NCI-H82 (cell line): ENCODE measurements around the gene EVI5.
A peak's percentile ranks its signal among the peaks of the same experiment; 100 is the strongest.

ENCODE experiments used
- DNase-seq: peaks from one replicate; lab custom pipeline; 2025; lab: John Stamatoyannopoulos, UW

The EVI5 gene

GRCh38 chr1:92511541-92511940 lies 273.4 kb downstream of the EVI5 start:
- DNase-seq: no peak

- no peak for DNase-seq
Observed at GRCh38 chr1:92509619-92510018, 275.3 kb downstream of the EVI5 start.

DNA sequence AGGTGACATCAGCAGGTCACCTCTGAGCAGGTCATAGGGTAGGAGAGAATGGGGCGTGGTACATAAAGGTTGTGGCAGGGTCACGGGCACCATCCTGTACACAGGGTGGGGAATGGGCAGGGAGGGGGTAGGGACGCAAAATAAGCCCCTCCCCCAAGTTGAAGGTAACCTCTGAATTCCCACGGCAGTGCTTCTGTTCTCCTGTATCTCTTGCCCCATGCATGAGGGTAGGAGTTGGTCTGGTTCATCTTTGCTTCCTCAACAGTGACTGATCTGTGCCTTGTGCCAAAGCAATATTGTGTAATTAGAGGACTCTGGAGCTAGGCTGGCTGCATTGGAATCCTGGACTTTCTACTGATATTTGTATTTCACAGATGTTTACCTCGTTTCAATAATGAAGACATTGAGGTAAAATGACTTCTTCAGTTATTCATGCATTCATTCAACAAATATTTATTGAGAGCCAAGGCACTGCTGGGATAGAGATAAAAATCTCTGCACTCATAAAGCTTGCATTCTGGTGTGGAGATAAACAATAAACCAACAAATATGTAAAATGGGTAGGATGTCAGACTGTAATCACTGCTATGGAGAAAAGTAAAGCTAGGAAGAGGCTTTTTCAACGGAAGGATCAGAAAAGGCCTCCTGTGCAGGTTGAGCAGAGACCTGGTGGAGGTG lies 279.8 kb downstream of the EVI5 start:
- DNase-seq: no peak

DNA sequence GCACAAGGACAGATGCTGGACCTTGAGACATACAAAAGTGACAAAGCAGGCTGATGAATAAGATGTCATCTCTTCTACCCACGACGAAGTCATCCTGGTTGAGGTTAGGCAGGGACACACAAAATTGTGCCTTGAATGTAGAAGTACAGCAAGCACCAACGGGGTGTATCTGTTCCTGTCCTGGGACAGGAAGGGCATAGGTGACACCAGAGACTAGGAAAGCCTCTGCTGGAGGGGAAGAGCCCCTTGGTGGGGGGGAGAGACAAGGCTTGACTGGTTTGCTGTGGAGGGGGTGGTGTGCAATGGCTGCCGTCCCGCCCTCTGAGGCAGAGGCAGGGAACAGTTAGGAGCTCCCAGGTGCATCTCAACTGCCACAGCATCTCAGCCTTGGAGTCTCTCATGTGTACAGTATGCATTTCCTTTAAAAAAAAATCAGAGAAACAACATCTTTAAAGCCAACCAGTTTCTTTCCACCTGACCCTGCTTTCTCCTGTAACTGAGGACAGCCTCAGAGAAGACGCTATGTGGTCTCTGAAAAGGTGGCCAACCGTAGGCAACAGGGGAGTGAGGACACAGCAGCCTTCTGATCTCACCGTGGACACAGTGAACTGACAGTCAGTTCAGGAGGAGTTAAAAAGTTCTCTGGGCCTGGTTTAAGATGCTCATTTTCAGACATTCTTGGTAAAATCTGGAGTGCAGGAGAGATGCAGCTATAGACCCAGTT lies 280.5 kb downstream of the EVI5 start:
- no peak for DNase-seq

DNA sequence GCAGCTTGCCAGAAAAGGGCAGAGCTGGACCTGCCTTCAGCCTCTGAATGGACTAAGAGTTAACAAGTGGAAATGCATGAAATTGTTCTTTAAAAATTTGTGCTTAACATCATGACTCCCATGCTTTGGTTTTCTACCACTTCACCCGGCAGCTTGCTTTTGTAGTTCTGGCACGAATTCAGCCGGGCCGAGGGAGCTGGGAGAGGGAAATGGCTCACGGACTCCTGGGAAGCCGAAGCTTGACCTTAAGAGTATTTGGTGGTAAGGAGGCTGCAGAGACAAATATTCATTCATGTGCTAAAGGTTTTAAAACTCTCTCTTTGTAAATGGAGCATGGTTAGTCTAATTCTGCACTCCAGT lies 281.0 kb downstream of the EVI5 start:
- DNase-seq: no peak

- no peak for DNase-seq
Observed at GRCh38 chr1:92503043-92503925, 281.6 kb downstream of the EVI5 start.

DNA sequence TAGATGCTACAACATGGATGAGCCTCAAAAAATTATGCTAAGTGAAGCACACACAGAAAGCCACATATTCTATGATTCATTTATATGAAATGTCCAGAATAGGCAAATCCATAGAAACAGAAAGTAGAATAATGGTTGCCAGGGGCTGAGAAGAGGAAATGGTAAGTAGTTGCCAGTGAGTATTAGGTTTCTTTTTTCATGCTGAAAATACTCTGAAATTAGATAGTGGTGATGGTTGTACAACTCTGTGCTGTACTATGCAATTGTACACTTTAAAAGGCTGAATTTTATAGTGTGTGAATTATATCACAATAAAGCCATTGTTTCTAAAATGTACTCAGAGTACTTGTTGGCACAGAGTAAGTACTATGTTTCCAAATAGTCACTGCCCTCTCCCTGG lies 282.7 kb downstream of the EVI5 start:
- no peak for DNase-seq

DNA sequence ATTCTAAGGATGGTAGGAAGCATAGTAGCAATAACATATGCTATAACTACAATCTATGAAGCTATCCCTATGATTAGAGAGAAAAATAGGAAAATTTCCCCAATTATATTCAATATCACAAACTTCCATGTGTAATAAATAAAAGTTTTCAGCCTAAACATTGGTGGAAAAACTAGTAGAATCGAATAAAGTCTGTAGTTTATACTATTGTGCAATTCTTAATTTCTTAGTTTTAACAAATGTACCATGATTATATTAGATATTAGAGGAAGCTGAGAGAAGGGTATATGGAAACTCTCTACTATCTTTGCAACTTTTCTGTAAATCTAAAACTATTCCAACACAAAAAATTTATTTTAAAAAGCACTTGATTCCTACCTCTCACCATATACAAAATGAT lies 284.4 kb downstream of the EVI5 start:
- no peak for DNase-seq

GRCh38 chr1:92495392-92496063 lies 289.4 kb downstream of the EVI5 start:
- DNase-seq: no peak

GRCh38 chr1:92494485-92495141 lies 290.3 kb downstream of the EVI5 start:
- no peak for DNase-seq

DNA sequence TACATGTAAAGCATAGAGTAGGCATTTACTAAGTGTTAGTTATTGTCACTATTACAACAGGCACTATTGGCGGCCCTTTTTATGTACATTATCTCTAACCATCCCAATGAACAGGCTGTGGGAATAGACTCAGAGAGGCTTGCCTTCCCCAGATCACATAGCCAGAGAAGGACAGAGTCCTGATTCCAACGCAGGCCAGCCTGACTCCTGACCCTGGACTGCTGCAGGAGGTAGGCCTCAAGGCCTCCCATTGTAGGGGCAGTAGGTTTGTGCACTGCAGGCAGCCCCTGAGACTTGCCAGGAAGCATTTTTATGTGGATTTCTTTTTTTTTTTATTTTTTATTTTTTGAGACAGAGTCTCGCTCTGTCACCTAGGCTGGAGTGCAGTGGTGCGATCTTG lies 291.8 kb downstream of the EVI5 start:
- DNase-seq: no peak

GRCh38 chr1:92488832-92489231 lies 296.1 kb downstream of the EVI5 start:
- DNase-seq: no peak

DNA sequence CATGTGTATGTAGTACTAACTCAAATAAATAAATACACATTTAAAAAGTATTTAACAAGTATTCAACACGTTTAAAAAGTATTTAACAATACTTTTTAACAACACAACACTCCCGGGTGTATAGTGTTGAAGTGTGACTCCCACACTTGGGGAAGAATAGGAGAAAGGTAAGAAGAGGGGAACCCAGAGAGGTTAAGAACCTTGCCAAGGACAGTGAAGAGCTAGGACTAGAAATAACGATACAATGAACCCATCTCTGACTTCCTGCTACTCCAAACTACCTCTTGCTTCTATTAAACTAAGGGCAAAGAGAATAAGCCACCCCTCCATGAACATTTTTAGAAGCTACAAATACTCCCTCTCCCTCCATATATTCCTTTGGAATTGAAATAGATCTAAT lies 296.5 kb downstream of the EVI5 start:
- no peak for DNase-seq

GRCh38 chr1:92487078-92487605 lies 297.8 kb downstream of the EVI5 start:
- DNase-seq: no peak

DNA sequence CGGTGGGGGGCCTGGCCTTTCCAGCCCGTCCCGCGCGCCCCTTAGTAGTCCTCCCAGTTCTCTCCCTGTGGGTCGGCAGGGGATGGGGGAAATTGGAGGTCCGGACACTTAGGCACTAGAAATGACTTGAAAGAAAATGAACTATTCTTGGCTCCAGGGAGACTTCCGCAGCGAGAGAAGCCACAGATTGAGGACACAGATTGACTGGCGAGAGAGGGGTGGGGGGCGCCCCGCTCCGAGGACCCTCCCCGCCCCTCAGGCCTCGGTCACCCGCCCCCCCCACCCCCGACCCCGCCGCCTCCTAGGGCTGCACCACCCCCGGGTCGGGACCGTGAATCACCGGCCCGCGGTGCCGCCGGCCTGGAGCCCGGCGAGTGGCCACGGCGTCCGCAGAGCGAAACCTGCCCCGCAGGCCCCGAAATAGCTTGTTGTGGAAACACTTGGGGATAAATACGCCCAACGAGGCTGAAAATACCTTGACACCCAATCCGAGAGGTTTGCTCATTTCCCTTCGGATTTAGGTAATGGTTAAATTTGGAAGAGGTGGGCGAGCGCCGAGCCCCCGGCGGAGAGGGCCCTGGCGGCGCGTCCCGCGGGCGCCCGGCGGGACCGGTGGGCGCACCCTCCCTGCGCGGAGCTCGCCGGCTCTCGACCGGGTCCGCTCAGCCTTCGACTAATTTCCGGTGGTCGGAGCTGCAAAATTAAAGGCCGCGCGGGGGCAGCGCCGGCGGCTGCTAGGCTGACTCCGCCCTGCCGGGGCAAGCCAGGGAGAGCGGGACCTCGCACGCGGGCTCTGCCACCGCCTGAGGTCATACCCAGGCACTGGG lies 298.4 kb downstream of the EVI5 start, which contains the start of gene GFI1:
TSS of gene GFI1 (minus strand) at position 675 of the 827 bp plus-strand sequence. CDS start 3,438 bp downstream, outside the sequence.
- DNase-seq: peak; percentile 51

DNA sequence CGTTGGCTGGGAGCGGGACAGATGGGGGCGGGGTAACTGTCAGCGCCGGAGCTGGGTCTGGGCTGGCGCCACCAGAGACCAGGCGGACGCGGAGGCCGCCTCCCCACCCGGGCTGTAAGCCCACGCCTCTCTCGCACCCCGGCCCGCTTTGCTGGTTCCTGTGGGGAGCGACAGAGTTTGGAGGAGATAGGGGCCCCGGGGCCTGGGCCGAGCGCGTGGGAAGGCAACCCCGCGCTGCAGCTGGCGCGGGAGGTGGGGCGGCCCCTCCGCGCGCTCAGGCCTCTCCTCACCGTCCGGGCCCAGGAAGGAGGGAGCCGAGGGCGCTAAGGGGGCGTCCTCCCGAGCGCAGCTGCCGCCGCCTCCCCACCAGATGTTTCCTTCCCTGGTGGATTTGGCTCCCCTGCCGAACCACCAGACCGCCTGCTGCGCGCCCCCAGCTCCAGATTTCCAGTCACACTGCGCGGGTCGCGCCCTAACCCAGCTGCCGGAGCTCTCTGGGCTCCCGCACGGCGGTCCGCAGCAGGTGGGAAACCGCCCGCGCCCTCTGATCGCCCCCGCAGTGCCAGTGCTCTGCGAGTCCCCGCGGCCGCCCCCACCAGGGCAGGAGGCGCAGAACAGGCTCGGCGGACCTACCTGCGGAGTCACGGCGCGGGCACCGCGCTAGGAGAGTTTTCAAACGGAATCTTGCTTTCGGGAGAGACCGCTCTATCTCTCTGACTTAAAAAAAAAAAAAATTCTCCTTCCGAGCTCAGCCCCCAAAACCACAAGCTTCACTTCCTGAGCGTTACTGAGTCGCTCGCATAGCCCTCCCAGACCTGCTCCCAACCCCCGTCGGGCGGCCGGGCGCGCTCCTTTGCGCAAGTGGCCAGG lies 299.3 kb downstream of the EVI5 start:
- peak; percentile 66 for DNase-seq

DNA sequence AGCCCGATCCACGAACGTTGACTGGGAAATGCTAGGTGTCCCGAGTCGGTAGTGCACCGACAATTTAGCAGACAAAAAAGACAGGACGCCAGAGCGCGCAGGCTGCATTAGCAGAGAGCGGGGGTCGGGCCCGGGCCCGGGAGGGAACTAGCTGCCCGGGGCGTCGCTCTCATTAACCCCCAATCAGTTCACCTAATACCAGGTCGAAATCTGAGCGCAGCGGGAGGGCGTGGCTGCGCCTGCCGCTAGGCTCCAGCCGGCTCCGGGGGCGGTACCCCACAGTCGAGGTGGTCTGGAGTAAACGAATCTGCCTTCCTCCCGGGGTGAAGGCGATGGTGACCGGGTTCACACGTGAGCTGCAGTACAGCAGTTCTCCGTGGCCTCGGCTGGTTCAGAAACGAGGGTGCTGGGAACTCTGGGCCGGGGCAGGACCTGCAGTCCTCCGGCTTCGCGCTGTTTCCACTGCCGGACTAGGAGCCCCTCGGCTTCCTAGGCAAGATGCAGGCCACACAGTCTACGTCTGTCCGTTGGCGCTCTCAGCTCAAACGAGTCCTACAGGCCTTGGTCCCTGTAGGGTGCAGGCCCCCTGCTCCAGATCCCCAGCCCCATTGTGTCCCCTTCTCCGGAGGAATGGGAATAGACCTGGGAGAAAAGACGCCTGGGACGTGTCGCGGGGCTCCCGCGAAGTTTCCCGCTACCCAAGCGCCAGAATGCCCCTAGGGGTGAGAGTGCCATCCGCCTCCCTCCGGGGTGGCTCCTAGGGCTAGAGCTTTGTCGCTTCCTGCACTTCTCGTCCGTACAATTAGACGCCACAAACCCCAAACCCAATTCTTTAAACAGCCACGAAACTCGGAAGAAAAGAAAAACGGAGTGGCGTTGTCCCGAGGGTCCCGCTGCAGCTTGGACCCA lies 300.2 kb downstream of the EVI5 start:
- peak; percentile 70 for DNase-seq
